Measurements from ENCODE around the gene EPAS1.

GRCh38 chr2:46404181-46404759, 107.1 kb downstream of the EPAS1 start:
- TF ChIP-seq, protein P1, sequence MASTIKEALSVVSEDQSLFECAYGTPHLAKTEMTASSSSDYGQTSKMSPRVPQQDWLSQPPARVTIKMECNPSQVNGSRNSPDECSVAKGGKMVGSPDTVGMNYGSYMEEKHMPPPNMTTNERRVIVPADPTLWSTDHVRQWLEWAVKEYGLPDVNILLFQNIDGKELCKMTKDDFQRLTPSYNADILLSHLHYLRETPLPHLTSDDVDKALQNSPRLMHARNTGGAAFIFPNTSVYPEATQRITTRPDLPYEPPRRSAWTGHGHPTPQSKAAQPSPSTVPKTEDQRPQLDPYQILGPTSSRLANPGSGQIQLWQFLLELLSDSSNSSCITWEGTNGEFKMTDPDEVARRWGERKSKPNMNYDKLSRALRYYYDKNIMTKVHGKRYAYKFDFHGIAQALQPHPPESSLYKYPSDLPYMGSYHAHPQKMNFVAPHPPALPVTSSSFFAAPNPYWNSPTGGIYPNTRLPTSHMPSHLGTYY (CRISPR knock-in tag; IDR thresholded peaks at IDR 0.05) = no peak
- TF ChIP-seq CTCF (IDR thresholded peaks at IDR 0.05) (no peak), ATF6 (CRISPR knock-in tag; IDR thresholded peaks at IDR 0.05) (no peak), MAX (CRISPR knock-in tag; IDR thresholded peaks at IDR 0.05) (no peak), CREB1 (CRISPR knock-in tag; IDR thresholded peaks at IDR 0.05) (no peak), TP53 (CRISPR knock-in tag; IDR thresholded peaks at IDR 0.05) (no peak)
- TF ChIP-seq, protein P2, sequence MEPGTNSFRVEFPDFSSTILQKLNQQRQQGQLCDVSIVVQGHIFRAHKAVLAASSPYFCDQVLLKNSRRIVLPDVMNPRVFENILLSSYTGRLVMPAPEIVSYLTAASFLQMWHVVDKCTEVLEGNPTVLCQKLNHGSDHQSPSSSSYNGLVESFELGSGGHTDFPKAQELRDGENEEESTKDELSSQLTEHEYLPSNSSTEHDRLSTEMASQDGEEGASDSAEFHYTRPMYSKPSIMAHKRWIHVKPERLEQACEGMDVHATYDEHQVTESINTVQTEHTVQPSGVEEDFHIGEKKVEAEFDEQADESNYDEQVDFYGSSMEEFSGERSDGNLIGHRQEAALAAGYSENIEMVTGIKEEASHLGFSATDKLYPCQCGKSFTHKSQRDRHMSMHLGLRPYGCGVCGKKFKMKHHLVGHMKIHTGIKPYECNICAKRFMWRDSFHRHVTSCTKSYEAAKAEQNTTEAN (CRISPR knock-in tag; IDR thresholded peaks at IDR 0.05) = no peak
- TF ChIP-seq, protein P3, sequence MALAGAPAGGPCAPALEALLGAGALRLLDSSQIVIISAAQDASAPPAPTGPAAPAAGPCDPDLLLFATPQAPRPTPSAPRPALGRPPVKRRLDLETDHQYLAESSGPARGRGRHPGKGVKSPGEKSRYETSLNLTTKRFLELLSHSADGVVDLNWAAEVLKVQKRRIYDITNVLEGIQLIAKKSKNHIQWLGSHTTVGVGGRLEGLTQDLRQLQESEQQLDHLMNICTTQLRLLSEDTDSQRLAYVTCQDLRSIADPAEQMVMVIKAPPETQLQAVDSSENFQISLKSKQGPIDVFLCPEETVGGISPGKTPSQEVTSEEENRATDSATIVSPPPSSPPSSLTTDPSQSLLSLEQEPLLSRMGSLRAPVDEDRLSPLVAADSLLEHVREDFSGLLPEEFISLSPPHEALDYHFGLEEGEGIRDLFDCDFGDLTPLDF (CRISPR knock-in tag; IDR thresholded peaks at IDR 0.05) = no peak

Data from WTC11 (cell line).